Calu3 (cell line): ENCODE measurements around the gene CD6. TPM values are rescaled to one million over a fixed set of nuclear protein-coding genes. Genes with fewer than 3 reads are reported as not detected.

Source experiments
- BruUV-seq: library from RNA; stranded (reverse); fragments of 400-500 nt; replicated peaks from 2 replicates; lab custom pipeline; 2021; lab: Mats Ljungman, UMichigan
- CTCF ChIA-PET: fragments of 300-600 bp; sonication (Branson Sonifier 250); formaldehyde crosslinking; loops from one replicate; lab custom pipeline; 2022; ENCODE audit warnings: antibody characterized with exemption; lab: Charles Lee
- DNase-seq: peaks from one replicate; pipeline ENCODE4 v3.0.0; 2022
- H3K27ac Mint-ChIP-seq: one replicate; pipeline ENCODE4 v1.8.0; 2022; ENCODE audit warnings: mixed read lengths; ENCODE audit not compliant: unreplicated experiment
- H3K27me3 Mint-ChIP-seq: one replicate; pipeline ENCODE4 v1.8.0; 2022; ENCODE audit warnings: mixed read lengths; ENCODE audit not compliant: unreplicated experiment
- H3K36me3 Mint-ChIP-seq: one replicate; pipeline ENCODE4 v1.8.0; 2022; ENCODE audit warnings: mild to moderate bottlenecking, moderate library complexity, mixed read lengths; ENCODE audit not compliant: insufficient read depth, unreplicated experiment
- H3K4me1 Mint-ChIP-seq: one replicate; pipeline ENCODE4 v1.8.0; 2022; ENCODE audit warnings: mild to moderate bottlenecking, low read depth, mixed read lengths; ENCODE audit not compliant: unreplicated experiment
- H3K4me3 Mint-ChIP-seq: one replicate; pipeline ENCODE4 v1.8.0; 2022; ENCODE audit warnings: mild to moderate bottlenecking, low read depth, moderate library complexity, mixed read lengths; ENCODE audit not compliant: unreplicated experiment
- H3K9me3 Mint-ChIP-seq: one replicate; pipeline ENCODE4 v1.8.0; 2022; ENCODE audit warnings: low read depth, mixed read lengths; ENCODE audit not compliant: unreplicated experiment
- intact Hi-C: fragments of 100-400 bp; cut with micrococcal nuclease; formaldehyde crosslinking; loops from one replicate; pipeline ENCODE4 v1.10.0; 2022; ENCODE audit not compliant: unreplicated experiment
- total RNA-seq: library from RNA; stranded (reverse); gene quantifications from 2 replicates; pipeline ENCODE4 v1.2.3, GENCODE V29; 2022
- TF ChIP-seq, protein P1 (sequence below): fragments of 200-600 bp; IDR thresholded peaks from one replicate; pipeline ENCODE4 v1.8.0; 2022; ENCODE audit warnings: antibody characterized with exemption; ENCODE audit not compliant: unreplicated experiment

Gene CD6
- total RNA-seq, 1 experiment from 2014 or later: 0.26 TPM

DNA sequence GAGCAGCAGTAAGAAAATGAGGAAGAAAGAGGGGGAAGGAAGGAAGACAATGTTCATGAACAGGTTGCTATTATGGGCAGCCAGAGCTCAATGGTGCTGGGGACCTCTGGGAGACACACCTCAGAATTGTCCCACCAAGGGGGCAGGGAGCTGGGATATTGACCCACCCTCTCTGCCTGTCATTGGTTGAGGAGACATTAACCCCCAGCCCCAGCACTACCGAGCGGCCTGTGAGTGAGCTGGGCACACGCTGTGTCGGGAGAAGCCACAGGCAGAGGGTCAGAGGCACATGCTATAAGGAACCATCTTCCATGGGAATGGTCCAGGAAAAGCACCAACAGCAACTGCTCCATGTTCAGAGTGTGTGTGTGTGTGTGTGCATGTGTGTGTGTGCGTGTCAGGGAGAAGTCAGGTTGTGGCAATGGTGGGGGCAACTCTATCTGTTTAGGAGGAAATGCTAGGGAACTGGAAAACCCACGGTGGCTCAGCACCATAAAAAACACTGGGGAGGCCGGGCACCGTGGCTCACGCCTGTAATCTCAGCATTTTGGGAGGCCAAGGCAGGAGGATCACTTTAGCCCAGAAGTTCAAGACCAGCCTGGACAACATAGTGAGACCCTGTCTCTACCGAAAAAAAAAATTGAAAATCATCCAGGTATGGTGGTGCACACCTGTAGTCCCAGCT is 49.2 kb downstream of the CD6 start:
- CTCF ChIA-PET: no interaction called here
- no peaks in the 10 kb centered on the region for H3K4me1 Mint-ChIP-seq
- intact Hi-C loops: no loop called here
- H3K36me3 Mint-ChIP-seq: no peaks in the 10 kb centered on the region
- peaks cover 93% of the 10 kb centered on the region for H3K27me3 Mint-ChIP-seq
- peak overlapping the region; percentile 39 for H3K4me3 Mint-ChIP-seq
- BruUV-seq: no TSS peak
- TF ChIP-seq, protein P1, sequence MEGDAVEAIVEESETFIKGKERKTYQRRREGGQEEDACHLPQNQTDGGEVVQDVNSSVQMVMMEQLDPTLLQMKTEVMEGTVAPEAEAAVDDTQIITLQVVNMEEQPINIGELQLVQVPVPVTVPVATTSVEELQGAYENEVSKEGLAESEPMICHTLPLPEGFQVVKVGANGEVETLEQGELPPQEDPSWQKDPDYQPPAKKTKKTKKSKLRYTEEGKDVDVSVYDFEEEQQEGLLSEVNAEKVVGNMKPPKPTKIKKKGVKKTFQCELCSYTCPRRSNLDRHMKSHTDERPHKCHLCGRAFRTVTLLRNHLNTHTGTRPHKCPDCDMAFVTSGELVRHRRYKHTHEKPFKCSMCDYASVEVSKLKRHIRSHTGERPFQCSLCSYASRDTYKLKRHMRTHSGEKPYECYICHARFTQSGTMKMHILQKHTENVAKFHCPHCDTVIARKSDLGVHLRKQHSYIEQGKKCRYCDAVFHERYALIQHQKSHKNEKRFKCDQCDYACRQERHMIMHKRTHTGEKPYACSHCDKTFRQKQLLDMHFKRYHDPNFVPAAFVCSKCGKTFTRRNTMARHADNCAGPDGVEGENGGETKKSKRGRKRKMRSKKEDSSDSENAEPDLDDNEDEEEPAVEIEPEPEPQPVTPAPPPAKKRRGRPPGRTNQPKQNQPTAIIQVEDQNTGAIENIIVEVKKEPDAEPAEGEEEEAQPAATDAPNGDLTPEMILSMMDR: no peak
- no peaks in the 10 kb centered on the region for H3K9me3 Mint-ChIP-seq
- DNase-seq: no peak
- H3K27ac Mint-ChIP-seq: no peak overlapping the region

DNA sequence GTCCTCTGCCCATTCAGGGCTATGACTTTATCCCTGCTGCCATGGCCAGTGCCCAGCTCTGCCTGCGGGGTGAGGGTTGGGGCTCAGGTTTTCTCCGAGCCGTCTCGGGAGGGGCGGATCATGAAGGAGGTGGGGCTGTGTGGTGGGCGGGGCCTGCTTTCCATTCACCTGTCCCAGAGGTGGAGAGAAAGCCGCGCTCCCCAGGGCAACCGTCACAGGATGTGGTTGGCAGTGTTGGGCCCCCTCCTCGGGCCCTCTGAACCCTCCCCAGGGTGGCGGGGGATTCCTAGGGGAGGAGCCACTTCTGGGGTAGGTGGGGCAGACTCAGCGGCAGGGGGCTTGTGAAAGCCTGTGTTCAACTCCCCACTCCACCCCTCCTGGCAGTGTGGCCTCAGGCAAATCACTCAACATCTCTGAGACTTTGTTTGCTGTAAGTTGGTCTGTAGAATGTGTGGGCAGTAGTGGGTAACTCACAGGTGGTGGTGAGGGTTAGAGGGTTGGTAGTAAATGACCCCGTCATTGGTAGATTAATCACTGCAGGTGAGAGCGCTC is 50.3 kb downstream of the CD6 start:
- intact Hi-C loops: no loop called here
- peaks cover 93% of the 10 kb centered on the region for H3K27me3 Mint-ChIP-seq
- BruUV-seq: no TSS peak
- H3K4me1 Mint-ChIP-seq: no peaks in the 10 kb centered on the region
- no peaks in the 10 kb centered on the region for H3K36me3 Mint-ChIP-seq
- CTCF ChIA-PET: interaction anchor here (0.6 kb wide), 1 partner anchor 67 kb away, joined by 6 read pairs; no protein-coding TSS in a partner anchor
- TF ChIP-seq, protein P1: no peak
- no peak overlapping the region for H3K27ac Mint-ChIP-seq
- peak overlapping the region; percentile 39 for H3K4me3 Mint-ChIP-seq
- DNase-seq: peak; percentile 79
- H3K9me3 Mint-ChIP-seq: no peaks in the 10 kb centered on the region

DNA sequence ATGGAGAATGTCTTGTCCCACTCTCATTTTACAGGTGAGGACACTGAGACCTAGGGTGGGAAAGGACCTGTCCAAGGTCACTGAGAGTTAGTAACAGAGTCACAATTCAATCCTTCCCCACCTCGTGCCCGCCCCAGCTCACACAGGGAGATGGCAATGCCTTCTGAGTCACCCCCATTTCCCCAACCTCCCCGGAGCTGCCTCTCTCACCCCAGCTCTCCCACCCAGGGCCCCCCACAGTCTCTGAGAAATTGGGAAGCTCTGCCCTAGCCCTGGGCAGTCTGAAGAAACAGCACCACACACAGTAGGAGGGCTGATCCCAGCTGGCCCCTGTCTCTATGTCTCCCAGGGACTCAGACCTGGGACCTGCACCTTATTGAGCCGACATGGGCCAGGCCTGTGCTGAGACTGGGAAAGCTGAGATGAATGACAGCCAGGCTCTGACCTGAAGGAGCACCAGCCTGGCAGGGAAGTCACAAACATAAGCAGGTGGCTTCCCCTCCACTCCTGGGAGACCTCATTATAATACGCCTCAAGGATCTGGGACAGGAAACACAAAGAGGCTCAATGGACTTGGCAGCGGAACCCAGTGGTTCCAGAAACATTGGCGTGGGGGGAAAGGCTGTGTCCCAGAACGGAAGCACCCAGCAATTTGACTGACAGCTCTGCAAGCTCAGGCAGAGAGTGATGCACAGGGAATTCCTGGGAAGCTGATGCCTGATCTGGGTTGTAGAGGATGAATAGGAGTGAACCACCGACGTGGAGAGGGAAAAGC is 51.0 kb downstream of the CD6 start:
- CTCF ChIA-PET: interaction anchor here (0.6 kb wide), 1 partner anchor 66 kb away, joined by 6 read pairs; no protein-coding TSS in a partner anchor

More for the DNA sequence above, 51.0 kb downstream of the CD6 start:
- BruUV-seq: no TSS peak
- H3K27me3 Mint-ChIP-seq: peaks cover 93% of the 10 kb centered on the region
- H3K9me3 Mint-ChIP-seq: no peaks in the 10 kb centered on the region
- DNase-seq: no peak
- H3K4me3 Mint-ChIP-seq: no peak overlapping the region
- H3K27ac Mint-ChIP-seq: no peak overlapping the region
- TF ChIP-seq, protein P1: no peak
- H3K4me1 Mint-ChIP-seq: no peaks in the 10 kb centered on the region
- H3K36me3 Mint-ChIP-seq: no peaks in the 10 kb centered on the region
- intact Hi-C loops: no loop called here
